Placental pericyte (primary cell): ENCODE data around the gene PMF1. TPM values are rescaled to one million over a fixed set of nuclear protein-coding genes. Genes with fewer than 3 reads are reported as not detected.

Source experiments
- small RNA-seq: library from RNA; depleted of rRNA; stranded (forward); fragments of <200 nt; gene quantifications from one replicate; pipeline ENCODE3, GENCODE V24; 2012; ENCODE audit warnings: low replicate concordance
- total RNA-seq: library from RNA; depleted of rRNA; stranded (reverse); fragments of >200 nt; gene quantifications from 2 replicates; pipeline ENCODE4 v1.2.3, GENCODE V29; 2012

Gene PMF1, protein sequence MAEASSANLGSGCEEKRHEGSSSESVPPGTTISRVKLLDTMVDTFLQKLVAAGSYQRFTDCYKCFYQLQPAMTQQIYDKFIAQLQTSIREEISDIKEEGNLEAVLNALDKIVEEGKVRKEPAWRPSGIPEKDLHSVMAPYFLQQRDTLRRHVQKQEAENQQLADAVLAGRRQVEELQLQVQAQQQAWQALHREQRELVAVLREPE
- 36.5 and 39.2 TPM in 2 replicates for total RNA-seq

GRCh38 chr1:156212833-156213643 is at the start of gene PMF1:
Gene PMF1, plus strand, starts transcription at chr1:156213007. Its CDS starts 9 bp downstream, at chr1:156213016.

GRCh38 chr1:156193488-156194299 is 19.1 kb upstream of the PMF1 start, which contains the start of gene SLC25A44:
Gene SLC25A44, plus strand, starts transcription at chr1:156194104. Its CDS starts 5,744 bp downstream, at chr1:156199848.

GRCh38 chr1:156241926-156242325 is 29.1 kb downstream of the PMF1 start, which contains the start of gene BGLAP:
Gene BGLAP, plus strand, starts transcription at chr1:156242184. Its CDS starts 48 bp downstream, at chr1:156242232.

DNA sequence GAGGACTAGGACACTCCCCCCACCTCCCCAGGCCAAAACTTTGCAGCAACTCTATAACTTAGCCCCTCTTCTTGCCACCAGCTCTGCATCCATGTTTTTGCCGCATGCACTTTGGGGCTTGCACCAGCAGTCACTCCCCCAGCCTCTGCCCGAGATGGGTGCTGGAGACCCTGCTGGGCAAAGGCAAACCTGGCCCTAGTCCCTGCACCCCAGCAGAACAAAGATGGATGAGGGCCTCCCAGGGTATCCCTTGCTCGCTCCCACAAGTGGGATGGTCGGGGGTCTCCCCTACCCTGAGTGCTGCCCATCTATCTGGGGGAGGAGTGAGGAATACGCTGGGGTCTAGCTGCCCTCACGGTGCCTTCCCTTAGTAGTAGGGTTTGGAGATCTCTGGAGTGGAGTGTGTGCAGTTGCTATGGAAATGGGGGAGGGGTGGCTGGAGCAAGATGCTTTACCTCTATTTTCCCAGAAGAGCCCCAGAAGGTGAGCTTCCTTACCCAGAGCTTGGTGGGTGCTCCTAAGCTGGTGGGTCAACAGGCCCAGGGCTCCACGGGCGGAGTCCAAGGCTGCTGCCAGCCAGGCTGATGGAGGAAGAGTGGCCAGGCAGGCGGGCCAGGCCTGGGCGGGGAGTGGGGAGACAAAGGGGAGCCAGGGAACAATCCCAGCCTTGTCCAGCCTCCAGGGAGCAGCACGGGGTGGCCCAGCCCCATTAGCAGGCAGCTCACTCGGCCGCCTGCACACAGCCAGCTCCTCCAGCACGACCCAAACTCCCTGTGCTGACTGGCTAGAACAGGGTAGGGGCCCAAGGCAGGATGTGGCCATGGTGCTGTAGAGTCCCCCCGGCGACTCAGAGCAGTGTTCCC is 34.9 kb downstream of the PMF1 start, which contains the start of gene PAQR6:
Gene PAQR6, minus strand, starts transcription at position 597 of the 863 bp plus-strand sequence. CDS start 1,325 bp downstream, outside the sequence.

GRCh38 chr1:156282479-156283222 is 69.8 kb downstream of the PMF1 start, which contains the start of gene SMG5:
Gene SMG5, minus strand, starts transcription at chr1:156282825. Its CDS starts 145 bp downstream, at chr1:156282680.

DNA sequence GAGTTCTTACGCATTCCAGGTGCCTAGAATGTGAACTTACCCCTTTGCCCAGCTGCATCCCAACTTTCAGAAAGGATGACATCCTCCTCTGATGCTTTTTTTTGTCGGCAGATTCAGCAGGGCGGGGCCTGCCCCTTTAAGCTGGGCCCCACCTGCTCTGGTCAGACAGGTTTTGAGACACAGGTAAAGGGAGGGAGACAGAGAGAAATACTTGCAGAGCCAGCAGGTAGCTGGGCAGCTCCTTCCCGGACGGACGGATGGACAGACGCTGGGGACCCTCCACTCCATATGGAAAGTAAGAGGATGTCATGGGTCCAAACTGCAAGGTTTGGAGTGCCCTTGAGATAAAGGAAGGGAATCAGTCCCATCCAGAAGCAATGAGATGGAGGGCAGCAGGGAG is 71.3 kb downstream of the PMF1 start, which contains the start of gene TMEM79:
Gene TMEM79, plus strand, starts transcription at position 214 of the 400 bp plus-strand sequence. CDS start 902 bp downstream, outside the sequence.

Small RNAs within 50 kb of the gene (small RNA-seq; reads per million reads assigned to genes)
- gene RF00568: not detected

Other genes with a start within 250 kb of the PMF1 start
- 127 and 243 TPM in 2 replicates for gene ARHGEF2, start 234.5 kb upstream of the PMF1 start, total RNA-seq
- gene SSR2, start 192.1 kb upstream of the PMF1 start, total RNA-seq: 525 and 1,330 TPM in 2 replicates
- 18.4 and 27.2 TPM in 2 replicates for gene UBQLN4, start 159.2 kb upstream of the PMF1 start, total RNA-seq
- gene LAMTOR2, start 158.2 kb upstream of the PMF1 start, total RNA-seq: 23.4 and 35.2 TPM in 2 replicates
- gene RAB25, start 151.8 kb upstream of the PMF1 start, total RNA-seq: not detected in 2 replicates
- 0.22 and 2.3 TPM in 2 replicates for gene MEX3A, start 130.5 kb upstream of the PMF1 start, total RNA-seq
- gene LMNA, start 98.3 kb upstream of the PMF1 start, total RNA-seq: 571 and 1,162 TPM in 2 replicates
- 0.43 and 0.44 TPM in 2 replicates for gene SEMA4A, start 59.4 kb upstream of the PMF1 start, total RNA-seq
- gene SLC25A44, start 18.9 kb upstream of the PMF1 start, total RNA-seq: 17.3 and 18.6 TPM in 2 replicates
- 0.57 TPM in 1 of 2 replicates, not detected in the other for gene BGLAP, start 29.2 kb downstream of the PMF1 start, total RNA-seq
- gene PAQR6, start 35.0 kb downstream of the PMF1 start, total RNA-seq: 0.29 and 0.44 TPM in 2 replicates
- gene SMG5, start 69.8 kb downstream of the PMF1 start, total RNA-seq: 66.7 and 80.2 TPM in 2 replicates
- 1.4 and 1.8 TPM in 2 replicates for gene TMEM79, start 71.3 kb downstream of the PMF1 start, total RNA-seq
- gene GLMP, start 82.7 kb downstream of the PMF1 start, total RNA-seq: 55.1 and 111 TPM in 2 replicates
- 0.29 TPM in 1 of 2 replicates, not detected in the other for gene VHLL, start 86.3 kb downstream of the PMF1 start, total RNA-seq
- 235 and 416 TPM in 2 replicates for gene CCT3, start 125.3 kb downstream of the PMF1 start, total RNA-seq
- not detected in 2 replicates for gene TSACC, start 125.5 kb downstream of the PMF1 start, total RNA-seq
- 0.14 TPM in 1 of 2 replicates, not detected in the other for gene RHBG, start 156.2 kb downstream of the PMF1 start, total RNA-seq